ENCODE results near the gene ATP10B.

- TF ChIP-seq ZNF416 (tag by site-specific recombination; IDR thresholded peaks at IDR 0.05), result no peak
- no peak for TF ChIP-seq CTCF (tag by site-specific recombination; IDR thresholded peaks at IDR 0.05)
- no peak for TF ChIP-seq ZNF335 (tag by site-specific recombination; conservative IDR thresholded peaks at IDR 0.05)
- TF ChIP-seq TCF7L2 (IDR thresholded peaks at IDR 0.05; ENCODE audit: borderline replicate concordance, low read depth, low read length), result no peak
- TF ChIP-seq ZSCAN5A (tag by site-specific recombination; IDR thresholded peaks at IDR 0.05), result no peak
- TF ChIP-seq ZBTB11 (tag by site-specific recombination; conservative IDR thresholded peaks at IDR 0.05; ENCODE audit: low read depth), result no peak
- no peak for TF ChIP-seq ZNF24 (tag by site-specific recombination; IDR thresholded peaks at IDR 0.05)
- TF ChIP-seq, protein P1, sequence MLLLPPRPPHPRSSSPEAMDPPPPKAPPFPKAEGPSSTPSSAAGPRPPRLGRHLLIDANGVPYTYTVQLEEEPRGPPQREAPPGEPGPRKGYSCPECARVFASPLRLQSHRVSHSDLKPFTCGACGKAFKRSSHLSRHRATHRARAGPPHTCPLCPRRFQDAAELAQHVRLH (tag by site-specific recombination; IDR thresholded peaks at IDR 0.05), result no peak
These were observed 176.0 kb downstream of the ATP10B start for GRCh38 chr5:160675988-160676387.

Data from HEK293 (cell line).